IPS-20b (cell line): ENCODE results near the gene AGBL5.
"Not testable (repeated sequence)": the region's sequence is repeated elsewhere in the genome, so short reads cannot be mapped to it uniquely, and the experiment has no call there.

Experiments
- H3K27ac ChIP-seq: one replicate; pipeline ENCODE4 v1.5.1; 2013; ENCODE audit warnings: low read length
- H3K27me3 ChIP-seq: 2 replicates; pipeline ENCODE4 v1.6.1; 2013; ENCODE audit warnings: mild to moderate bottlenecking, low read length, inconsistent platforms; ENCODE audit not compliant: insufficient read depth
- H3K36me3 ChIP-seq: 2 replicates; pipeline ENCODE4 v1.6.1; 2013; ENCODE audit warnings: low read depth, mild to moderate bottlenecking, inconsistent platforms, low read length, moderate library complexity; ENCODE audit not compliant: insufficient read depth
- H3K4me1 ChIP-seq: 2 replicates; pipeline ENCODE4 v1.6.1; 2013; ENCODE audit warnings: mild to moderate bottlenecking, control low read depth, inconsistent platforms, low read length, moderate library complexity; ENCODE audit not compliant: insufficient read depth
- H3K4me3 ChIP-seq: 2 replicates; pipeline ENCODE4 v1.5.1; 2013; ENCODE audit warnings: mild to moderate bottlenecking, low read length, inconsistent platforms
- H3K9ac ChIP-seq: 2 replicates; pipeline ENCODE4 v1.6.1; 2013; ENCODE audit warnings: low read depth, mild to moderate bottlenecking, inconsistent platforms, low read length, moderate library complexity
- H3K9me3 ChIP-seq: 2 replicates; pipeline ENCODE4 v1.6.1; 2013; ENCODE audit warnings: mild to moderate bottlenecking, low read depth, low read length, inconsistent platforms; ENCODE audit not compliant: insufficient read depth

AGBL5 gene

DNA sequence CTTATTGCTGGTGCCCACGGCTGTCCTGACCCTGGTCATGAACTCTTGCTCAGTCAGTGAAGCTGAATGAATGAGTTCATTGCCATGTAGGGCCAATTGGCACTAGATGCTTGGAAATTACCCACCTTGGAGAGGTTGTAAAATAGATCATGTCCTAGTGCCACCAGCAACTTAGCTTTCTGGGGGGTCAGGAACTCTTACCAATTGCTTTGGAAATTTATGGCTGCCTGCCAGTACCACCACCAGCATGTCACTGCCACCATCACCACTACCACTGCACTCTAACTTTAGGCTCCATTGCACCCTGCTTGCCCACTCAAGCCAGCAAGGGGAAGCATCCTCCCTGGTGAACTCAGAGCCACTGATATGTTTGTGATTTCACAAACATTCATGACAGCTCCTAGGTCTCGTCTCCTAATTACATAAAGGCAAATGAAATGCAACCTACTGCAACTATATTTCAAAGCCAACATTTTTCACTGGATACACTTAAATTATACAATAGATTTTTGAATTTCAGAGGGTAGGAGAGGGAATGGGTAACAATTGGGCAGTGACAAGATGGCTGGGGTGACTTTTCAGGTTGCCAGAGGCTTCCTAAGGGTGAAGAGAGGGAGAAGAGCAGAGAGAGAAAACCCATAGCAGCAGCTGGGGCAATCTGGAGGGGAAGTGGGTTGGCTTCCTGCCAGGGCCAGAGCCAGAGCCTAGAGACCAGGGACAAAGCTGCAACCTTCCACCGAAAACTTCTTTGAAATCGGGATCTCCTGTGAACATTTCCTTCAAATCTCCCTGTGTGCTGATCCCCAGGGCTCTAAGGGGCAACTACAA lies 23.5 kb downstream of the AGBL5 start:
- H3K4me1 ChIP-seq = peaks cover 7% of the 10 kb centered on the region; the same call in 1 of the 2 replicates
- no peak overlapping the region for H3K4me3 ChIP-seq
- H3K9ac ChIP-seq = no peak overlapping the region
- H3K36me3 ChIP-seq = peaks cover 5% of the 10 kb centered on the region; the same call in 1 of the 2 replicates
- no peaks in the 10 kb centered on the region for H3K9me3 ChIP-seq
- H3K27ac ChIP-seq = no peak overlapping the region
- no peaks in the 10 kb centered on the region for H3K27me3 ChIP-seq

DNA sequence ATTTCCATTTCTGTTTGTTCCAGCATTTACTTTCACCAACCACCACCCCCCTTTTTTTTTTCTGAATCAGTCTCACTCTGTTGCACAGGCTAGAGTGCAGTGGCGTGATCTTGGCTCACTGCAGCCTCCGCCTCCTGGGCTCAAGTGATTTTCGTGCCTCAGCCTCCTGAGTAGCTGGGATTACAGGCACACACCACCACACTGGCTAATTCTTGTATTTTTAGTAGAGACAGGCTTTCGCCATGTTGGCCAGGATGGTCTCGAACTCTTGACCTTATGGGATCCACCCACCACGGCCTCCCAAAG lies 24.1 kb downstream of the AGBL5 start:
- H3K4me1 ChIP-seq, H3K36me3 ChIP-seq, H3K9ac ChIP-seq: not testable (repeated sequence)

DNA sequence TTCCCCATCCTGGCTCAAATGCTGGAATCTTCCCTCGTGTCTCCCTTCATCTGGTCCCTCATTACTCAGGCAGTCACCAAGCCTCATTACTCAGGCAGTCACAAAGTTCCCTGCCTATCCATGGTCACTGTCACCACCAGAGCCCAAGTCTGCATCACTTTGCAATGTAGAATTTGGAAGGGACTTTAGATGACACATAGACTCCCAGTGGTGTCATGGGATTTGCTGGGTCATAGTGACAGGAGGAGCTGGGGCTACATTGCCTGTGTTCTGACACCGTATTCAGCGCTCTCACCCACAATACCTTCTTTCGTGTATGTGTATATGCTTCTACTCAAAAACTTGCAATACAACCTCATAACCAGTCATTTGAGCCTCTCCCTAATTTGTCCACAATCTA lies 24.9 kb downstream of the AGBL5 start:
- Histone ChIP-seq H3K9me3 (no peaks in the 10 kb centered on the region), H3K9ac (no peak overlapping the region), H3K36me3 (no peaks in the 10 kb centered on the region), H3K4me3 (no peak overlapping the region), H3K27me3 (no peaks in the 10 kb centered on the region), H3K27ac (no peak overlapping the region), H3K4me1 (peaks cover 4% of the 10 kb centered on the region; the same call in 1 of the 2 replicates)

More for the DNA sequence above, 24.1 kb downstream of the AGBL5 start:
- not testable (repeated sequence) for H3K27me3 ChIP-seq, H3K27ac ChIP-seq, H3K9me3 ChIP-seq, H3K4me3 ChIP-seq

DNA sequence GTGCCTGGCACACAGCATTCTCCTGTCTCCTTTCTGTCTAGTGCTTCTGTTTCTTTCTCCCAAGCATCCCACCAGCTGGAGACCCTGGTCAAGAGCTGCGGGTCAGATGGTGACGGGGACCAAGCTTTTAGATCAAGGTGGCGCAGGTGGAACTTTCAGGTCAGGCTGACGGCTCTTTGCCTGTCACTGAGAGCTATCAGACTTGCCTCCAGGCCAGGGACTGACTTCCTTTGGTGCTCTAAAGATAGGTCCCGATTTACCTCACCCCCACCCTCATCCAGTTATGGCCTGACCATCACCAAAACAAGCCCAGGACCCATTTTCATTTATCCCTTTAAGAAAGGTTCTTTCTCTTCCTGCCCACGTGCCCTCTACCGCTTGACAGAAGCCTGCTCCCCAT lies 25.8 kb downstream of the AGBL5 start:
- peaks cover 7% of the 10 kb centered on the region; the same call in 1 of the 2 replicates for H3K4me1 ChIP-seq
- no peaks in the 10 kb centered on the region for H3K27me3 ChIP-seq
- no peak overlapping the region for H3K27ac ChIP-seq
- H3K4me3 ChIP-seq = no peak overlapping the region
- H3K9me3 ChIP-seq = no peaks in the 10 kb centered on the region
- no peaks in the 10 kb centered on the region for H3K36me3 ChIP-seq
- H3K9ac ChIP-seq = no peak overlapping the region

DNA sequence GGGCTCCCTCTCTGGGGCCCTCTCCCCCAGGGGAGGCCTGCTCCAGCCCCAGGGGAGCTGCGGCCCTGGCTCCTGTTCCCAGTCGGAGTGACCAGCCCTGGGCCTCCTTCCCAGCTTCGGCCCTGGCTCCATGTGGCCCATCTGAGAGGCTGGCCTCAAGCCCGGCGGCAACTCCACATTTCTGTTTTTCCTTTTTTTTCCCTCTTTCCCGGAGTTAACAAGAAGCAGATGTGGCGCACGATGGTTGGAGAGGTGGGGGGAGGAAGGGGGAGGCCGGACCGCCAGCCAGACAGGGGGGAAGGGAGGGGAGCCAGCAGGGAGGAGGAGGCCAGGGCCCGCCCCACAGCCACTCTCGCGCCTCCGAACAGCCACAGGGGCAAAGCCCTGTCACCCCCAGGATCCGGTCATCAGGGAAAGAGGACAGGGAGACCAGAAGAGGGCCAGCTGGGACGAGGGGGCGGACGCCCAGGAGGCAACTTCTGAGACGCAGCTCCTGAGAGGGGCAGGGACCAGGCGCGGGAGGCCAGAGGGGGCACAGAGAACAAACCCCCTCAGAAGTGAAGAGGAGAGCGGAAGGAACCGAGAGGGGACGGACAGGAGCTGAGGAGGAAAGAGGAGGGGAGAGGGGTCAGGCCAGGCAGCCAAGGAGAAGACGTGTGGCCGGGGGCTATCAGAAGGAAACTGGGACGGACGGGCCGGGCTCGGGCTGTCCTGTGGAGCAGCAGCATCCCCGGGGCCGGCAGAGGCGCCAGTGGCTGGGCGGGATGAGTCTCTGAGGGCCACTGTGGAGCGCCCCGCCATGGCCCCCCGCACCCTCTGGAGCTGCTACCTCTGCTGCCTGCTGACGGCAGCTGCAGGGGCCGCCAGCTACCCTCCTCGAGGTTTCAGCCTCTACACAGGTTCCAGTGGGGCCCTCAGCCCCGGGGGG lies 27.1 kb downstream of the AGBL5 start, which contains the start of gene EMILIN1:
TSS of gene EMILIN1 (plus strand) at position 349 of the 928 bp plus-strand sequence. CDS start at position 800, 451 bp downstream.
- H3K4me3 ChIP-seq = no peak within 1 kb of the TSS
- H3K27ac ChIP-seq = no peak within 1 kb of the TSS
- no peak within 1 kb of the TSS for H3K9ac ChIP-seq
- peaks cover 3% of the 10 kb centered on the region; the same call in 1 of the 2 replicates for H3K4me1 ChIP-seq
- no peaks in the 10 kb centered on the region for H3K27me3 ChIP-seq
- no peaks in the 10 kb centered on the region for H3K9me3 ChIP-seq
- no peaks in the 10 kb centered on the region for H3K36me3 ChIP-seq

DNA sequence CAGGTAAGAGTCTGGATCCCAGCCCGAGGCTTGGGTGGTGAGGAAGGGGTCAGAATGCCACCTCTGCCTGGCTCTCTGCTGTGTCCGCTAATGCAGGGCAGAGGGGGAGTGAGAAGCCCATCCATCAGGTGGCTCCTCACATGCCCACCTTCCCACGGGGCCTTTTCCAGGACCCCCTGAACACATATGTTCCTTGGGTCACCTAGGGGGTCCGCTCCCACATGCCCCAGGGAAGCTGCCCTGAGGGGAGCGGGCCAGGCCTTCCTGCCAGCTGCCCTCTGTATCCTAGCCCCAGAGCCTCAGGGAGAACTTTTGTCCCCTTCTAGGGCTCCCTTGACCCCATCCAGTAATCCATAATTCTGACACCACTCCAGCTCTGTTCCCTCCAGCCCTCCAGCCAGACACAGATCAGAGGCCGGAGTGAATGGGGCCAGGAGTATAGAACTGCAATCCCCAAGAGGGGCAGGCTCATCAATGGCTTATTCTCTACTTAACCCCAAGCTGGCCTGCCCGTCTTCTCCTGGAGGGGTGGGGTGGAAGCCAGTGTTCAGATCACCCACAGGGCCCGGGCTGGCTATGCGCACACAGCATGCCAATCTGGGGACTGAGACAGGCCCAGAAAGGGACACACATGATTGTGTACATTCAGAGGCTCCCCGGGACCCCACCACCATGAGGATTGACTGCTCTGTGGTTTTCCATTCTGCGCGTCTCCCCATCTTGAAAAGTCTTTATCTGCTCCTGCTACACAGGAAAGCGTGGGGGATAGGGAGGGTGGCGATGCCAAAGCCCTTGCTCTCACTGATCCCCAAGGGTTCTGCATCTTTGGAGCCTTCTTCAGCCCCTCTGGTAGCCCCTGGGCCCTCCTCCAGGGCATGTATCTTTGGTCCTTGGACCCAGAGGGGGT lies 28.0 kb downstream of the AGBL5 start:
- Histone ChIP-seq H3K27ac (no peak overlapping the region), H3K27me3 (peaks cover under 1% of the 10 kb centered on the region; the same call in 1 of the 2 replicates), H3K4me3 (no peak overlapping the region), H3K4me1 (peaks cover 3% of the 10 kb centered on the region; the same call in 1 of the 2 replicates), H3K9ac (no peak overlapping the region), H3K36me3 (no peaks in the 10 kb centered on the region), H3K9me3 (no peaks in the 10 kb centered on the region)

DNA sequence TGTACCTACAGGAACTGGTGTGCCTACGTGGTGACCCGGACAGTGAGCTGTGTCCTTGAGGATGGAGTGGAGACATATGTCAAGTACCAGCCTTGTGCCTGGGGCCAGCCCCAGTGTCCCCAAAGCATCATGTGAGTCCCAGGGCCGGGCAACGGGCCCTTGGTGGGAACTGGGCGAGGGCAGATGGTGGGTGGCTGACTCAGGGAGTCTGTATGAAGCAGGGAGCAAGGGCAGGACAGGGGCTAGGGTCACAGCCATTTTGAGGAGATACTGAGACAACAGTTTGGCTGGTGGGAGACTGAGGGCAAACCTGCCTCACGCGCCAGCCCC lies 28.6 kb downstream of the AGBL5 start:
- no peaks in the 10 kb centered on the region for H3K36me3 ChIP-seq
- H3K9ac ChIP-seq = no peak overlapping the region
- H3K4me1 ChIP-seq = peaks cover 4% of the 10 kb centered on the region; the same call in 1 of the 2 replicates
- H3K27me3 ChIP-seq = peaks cover 7% of the 10 kb centered on the region
- H3K9me3 ChIP-seq = no peaks in the 10 kb centered on the region
- H3K4me3 ChIP-seq = no peak overlapping the region
- no peak overlapping the region for H3K27ac ChIP-seq

DNA sequence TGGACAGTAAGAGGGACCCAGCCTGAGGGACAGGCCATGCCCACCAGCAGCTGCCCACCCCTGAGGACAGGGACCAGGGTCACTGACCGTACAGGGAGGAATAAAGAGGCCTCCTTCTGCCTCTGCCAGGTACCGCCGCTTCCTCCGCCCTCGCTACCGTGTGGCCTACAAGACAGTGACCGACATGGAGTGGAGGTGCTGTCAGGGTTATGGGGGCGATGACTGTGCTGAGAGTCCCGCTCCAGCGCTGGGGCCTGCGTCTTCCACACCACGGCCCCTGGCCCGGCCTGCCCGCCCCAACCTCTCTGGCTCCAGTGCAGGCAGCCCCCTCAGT lies 29.1 kb downstream of the AGBL5 start:
- H3K4me1 ChIP-seq = peaks cover 8% of the 10 kb centered on the region; the same call in 1 of the 2 replicates
- H3K4me3 ChIP-seq = no peak overlapping the region
- H3K36me3 ChIP-seq = no peaks in the 10 kb centered on the region
- H3K9me3 ChIP-seq = no peaks in the 10 kb centered on the region
- no peak overlapping the region for H3K27ac ChIP-seq
- no peak overlapping the region for H3K9ac ChIP-seq
- H3K27me3 ChIP-seq = peaks cover 12% of the 10 kb centered on the region

DNA sequence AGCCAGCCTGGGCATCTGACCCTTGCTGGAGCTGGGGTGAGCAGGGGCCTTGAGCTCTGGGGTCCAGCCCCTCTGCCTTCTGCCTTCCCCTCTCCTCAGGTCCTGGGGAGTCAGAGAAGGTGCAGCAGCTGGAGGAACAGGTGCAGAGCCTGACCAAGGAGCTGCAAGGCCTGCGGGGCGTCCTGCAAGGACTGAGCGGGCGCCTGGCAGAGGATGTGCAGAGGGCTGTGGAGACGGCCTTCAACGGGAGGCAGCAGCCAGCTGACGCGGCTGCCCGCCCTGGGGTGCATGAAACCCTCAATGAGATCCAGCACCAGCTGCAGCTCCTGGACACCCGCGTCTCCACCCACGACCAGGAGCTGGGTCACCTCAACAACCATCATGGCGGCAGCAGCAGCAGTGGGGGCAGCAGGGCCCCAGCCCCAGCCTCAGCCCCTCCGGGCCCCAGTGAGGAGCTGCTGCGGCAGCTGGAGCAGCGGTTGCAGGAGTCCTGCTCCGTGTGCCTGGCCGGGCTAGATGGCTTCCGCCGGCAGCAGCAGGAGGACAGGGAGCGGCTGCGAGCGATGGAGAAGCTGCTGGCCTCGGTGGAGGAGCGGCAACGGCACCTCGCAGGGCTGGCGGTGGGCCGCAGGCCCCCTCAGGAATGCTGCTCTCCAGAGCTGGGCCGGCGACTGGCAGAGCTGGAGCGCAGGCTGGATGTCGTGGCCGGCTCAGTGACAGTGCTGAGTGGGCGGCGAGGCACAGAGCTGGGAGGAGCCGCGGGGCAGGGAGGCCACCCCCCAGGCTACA lies 30.7 kb downstream of the AGBL5 start:
- no peak overlapping the region for H3K27ac ChIP-seq
- no peak overlapping the region for H3K4me3 ChIP-seq
- H3K9ac ChIP-seq = 0 out of 2 replicates have a peak overlapping the region, but pooled peaks have one; percentile 24
- H3K27me3 ChIP-seq = peaks cover 20% of the 10 kb centered on the region
- no peaks in the 10 kb centered on the region for H3K36me3 ChIP-seq
- H3K9me3 ChIP-seq = no peaks in the 10 kb centered on the region
- peaks cover 8% of the 10 kb centered on the region; the same call in 1 of the 2 replicates for H3K4me1 ChIP-seq

DNA sequence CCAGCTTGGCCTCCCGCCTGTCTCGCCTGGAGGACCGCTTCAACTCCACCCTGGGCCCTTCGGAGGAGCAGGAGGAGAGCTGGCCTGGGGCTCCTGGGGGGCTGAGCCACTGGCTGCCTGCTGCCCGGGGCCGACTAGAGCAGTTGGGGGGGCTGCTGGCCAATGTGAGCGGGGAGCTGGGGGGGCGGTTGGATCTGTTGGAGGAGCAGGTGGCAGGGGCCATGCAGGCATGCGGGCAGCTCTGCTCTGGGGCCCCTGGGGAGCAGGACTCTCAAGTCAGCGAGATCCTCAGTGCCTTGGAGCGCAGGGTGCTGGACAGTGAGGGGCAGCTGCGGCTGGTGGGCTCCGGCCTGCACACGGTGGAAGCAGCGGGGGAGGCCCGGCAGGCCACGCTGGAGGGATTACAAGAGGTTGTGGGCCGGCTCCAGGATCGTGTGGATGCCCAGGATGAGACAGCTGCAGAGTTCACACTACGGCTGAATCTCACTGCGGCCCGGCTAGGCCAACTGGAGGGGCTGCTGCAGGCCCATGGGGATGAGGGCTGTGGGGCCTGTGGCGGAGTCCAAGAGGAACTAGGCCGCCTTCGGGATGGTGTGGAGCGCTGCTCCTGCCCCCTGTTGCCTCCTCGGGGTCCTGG lies 31.4 kb downstream of the AGBL5 start:
- Histone ChIP-seq H3K4me1 (peaks cover 11% of the 10 kb centered on the region; the same call in 1 of the 2 replicates), H3K9me3 (no peaks in the 10 kb centered on the region), H3K9ac (no peak overlapping the region), H3K4me3 (no peak overlapping the region), H3K36me3 (no peaks in the 10 kb centered on the region), H3K27ac (no peak overlapping the region), H3K27me3 (peaks cover 28% of the 10 kb centered on the region)
